WTC11 (cell line): ENCODE data around the gene GPC6. TPM values are rescaled to one million over a fixed set of nuclear protein-coding genes. Genes with fewer than 3 reads are reported as not detected.

ENCODE experiments used
- ATAC-seq: fragments of 200-7000 bp; cut with Tn5 transposase; 2 replicates; pipeline ENCODE4 v1.10.0; 2021; ENCODE audit warnings: mild to moderate bottlenecking, moderate library complexity
- CTCF ChIA-PET: fragments of 300-600 bp; sonication (Branson Sonifier 250); formaldehyde crosslinking; loops from one replicate; lab custom pipeline; 2021; ENCODE audit warnings: antibody characterized with exemption; lab: Charles Lee
- POLR2A ChIA-PET: fragments of 350-600 bp; sonication (Branson Sonifier 250); formaldehyde crosslinking; loops from one replicate; lab custom pipeline; 2021; ENCODE audit warnings: antibody characterized with exemption; lab: Charles Lee
- DNase-seq: peaks from one replicate; pipeline ENCODE4 v3.0.0; 2021; ENCODE audit warnings: low spot score
- H3K27ac Mint-ChIP-seq: 2 replicates; pipeline ENCODE4 v1.8.0; 2021; ENCODE audit warnings: mixed read lengths
- H3K27me3 Mint-ChIP-seq: 2 replicates; pipeline ENCODE4 v1.8.0; 2021; ENCODE audit warnings: low read depth, mild to moderate bottlenecking, moderate library complexity, mixed read lengths
- H3K36me3 Mint-ChIP-seq: 2 replicates; pipeline ENCODE4 v1.8.0; 2021; ENCODE audit warnings: mixed read lengths
- H3K4me1 Mint-ChIP-seq: 2 replicates; pipeline ENCODE4 v1.8.0; 2022; ENCODE audit warnings: mixed read lengths
- H3K4me3 Mint-ChIP-seq: 2 replicates; pipeline ENCODE4 v1.8.0; 2021; ENCODE audit warnings: mild to moderate bottlenecking, moderate library complexity, mixed read lengths
- H3K9me3 Mint-ChIP-seq: 2 replicates; pipeline ENCODE4 v1.8.0; 2021; ENCODE audit warnings: mixed read lengths
- ARID4B ChIP-seq: sonication (generic); formaldehyde crosslinking; IDR thresholded peaks from 2 replicates; pipeline ENCODE4 v1.8.0; 2023; ENCODE audit warnings: missing genetic modification reagents, mild to moderate bottlenecking, borderline replicate concordance
- ATF1 ChIP-seq: sonication (generic); formaldehyde crosslinking; IDR thresholded peaks from 2 replicates; pipeline ENCODE4 v1.8.1; 2023; ENCODE audit warnings: mild to moderate bottlenecking, moderate library complexity, missing genetic modification reagents
- ATF6 ChIP-seq: sonication (generic); formaldehyde crosslinking; IDR thresholded peaks from 2 replicates; pipeline ENCODE4 v1.8.1; 2023; ENCODE audit warnings: mild to moderate bottlenecking, missing genetic modification reagents
- CDX4 ChIP-seq: fragments of 250-450 bp; sonication (Bioruptor Pico); IDR thresholded peaks from 2 replicates; pipeline ENCODE4 v1.9.0; 2021; ENCODE audit warnings: moderate library complexity, mild to moderate bottlenecking, inconsistent platforms, borderline replicate concordance
- CREM ChIP-seq: sonication (generic); formaldehyde crosslinking; IDR thresholded peaks from 2 replicates; pipeline ENCODE4 v1.8.1; 2022; ENCODE audit warnings: mild to moderate bottlenecking, missing genetic modification reagents, moderate library complexity
- ESRRA ChIP-seq: sonication (generic); formaldehyde crosslinking; IDR thresholded peaks from 2 replicates; pipeline ENCODE4 v1.8.1; 2022; ENCODE audit warnings: mild to moderate bottlenecking, missing genetic modification reagents, borderline replicate concordance
- FOXP1 ChIP-seq: sonication (generic); formaldehyde crosslinking; IDR thresholded peaks from 2 replicates; pipeline ENCODE4 v1.8.0; 2022; ENCODE audit warnings: missing genetic modification reagents, mild to moderate bottlenecking, moderate library complexity, borderline replicate concordance
- MLX ChIP-seq: sonication (generic); formaldehyde crosslinking; IDR thresholded peaks from 2 replicates; pipeline ENCODE4 v1.8.1; 2023; ENCODE audit warnings: mild to moderate bottlenecking, missing genetic modification reagents, moderate library complexity
- SOX15 ChIP-seq: fragments of 250-450 bp; sonication (Bioruptor Pico); IDR thresholded peaks from 2 replicates; pipeline ENCODE4 v1.9.0; 2021; ENCODE audit warnings: mild to moderate bottlenecking
- USF2 ChIP-seq: sonication (generic); formaldehyde crosslinking; IDR thresholded peaks from 2 replicates; pipeline ENCODE4 v1.8.1; 2023; ENCODE audit warnings: mild to moderate bottlenecking, missing genetic modification reagents, moderate library complexity
- ZNF219 ChIP-seq: sonication (generic); formaldehyde crosslinking; IDR thresholded peaks from 2 replicates; pipeline ENCODE4 v1.8.0; 2023; ENCODE audit warnings: missing genetic modification reagents, mild to moderate bottlenecking, borderline replicate concordance
- ZNF317 ChIP-seq: sonication (generic); formaldehyde crosslinking; IDR thresholded peaks from 2 replicates; pipeline ENCODE4 v1.8.1; 2023; ENCODE audit warnings: low read depth, mild to moderate bottlenecking, moderate library complexity, missing genetic modification reagents, borderline replicate concordance
- ZNF416 ChIP-seq: fragments of 250-450 bp; sonication (Bioruptor Pico); IDR thresholded peaks from 2 replicates; pipeline ENCODE4 v1.9.0; 2021; ENCODE audit warnings: mild to moderate bottlenecking, inconsistent platforms
- ZNF512 ChIP-seq: sonication (generic); formaldehyde crosslinking; IDR thresholded peaks from 2 replicates; pipeline ENCODE4 v1.8.1; 2022; ENCODE audit warnings: missing genetic modification reagents, borderline replicate concordance
- total RNA-seq: library from RNA; stranded (reverse); gene quantifications from 3 replicates; pipeline ENCODE4 v1.2.3, GENCODE V29; 2021
- TF ChIP-seq, protein P1 (sequence below): fragments of 200-600 bp; IDR thresholded peaks from 2 replicates; pipeline ENCODE4 v1.8.0; 2022; ENCODE audit warnings: antibody characterized with exemption
- TF ChIP-seq, protein P2 (sequence below): sonication (generic); formaldehyde crosslinking; IDR thresholded peaks from 2 replicates; pipeline ENCODE4 v1.8.0; 2023; ENCODE audit warnings: missing genetic modification reagents
- TF ChIP-seq, protein P3 (sequence below): sonication (generic); formaldehyde crosslinking; conservative IDR thresholded peaks from 2 replicates; pipeline ENCODE4 v1.8.1; 2023; ENCODE audit warnings: mild to moderate bottlenecking, low read depth, missing genetic modification reagents, moderate library complexity
- TF ChIP-seq, protein P4 (sequence below): sonication (generic); formaldehyde crosslinking; IDR thresholded peaks from 2 replicates; pipeline ENCODE4 v1.8.0; 2023; ENCODE audit warnings: mild to moderate bottlenecking, missing genetic modification reagents

GPC6 gene
- total RNA-seq, 1 experiment from 2014 or later, result 19.5 TPM

DNA sequence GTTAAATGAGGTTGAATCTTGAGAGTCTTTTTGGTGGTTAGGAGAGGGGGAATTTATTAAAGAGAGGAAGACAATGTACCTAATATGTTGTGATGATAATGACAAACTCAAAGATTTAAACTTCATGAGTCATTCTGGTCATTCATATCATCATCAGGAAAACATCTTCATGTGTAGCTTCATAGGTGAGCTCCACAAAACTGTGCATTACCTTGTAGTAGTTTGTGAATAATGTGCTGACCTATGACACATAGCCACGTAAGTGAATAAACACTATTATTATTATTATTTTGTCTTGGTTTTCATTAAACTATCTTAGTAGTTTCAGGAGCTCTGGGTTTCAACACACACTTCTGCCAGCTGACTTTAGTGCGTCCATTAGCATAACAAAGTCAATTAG, 997 bp upstream of the GPC6 start:
- Mint-ChIP-seq H3K9me3 (no peaks in the 10 kb centered on the region), H3K27me3 (no peaks in the 10 kb centered on the region), H3K36me3 (no peaks in the 10 kb centered on the region), H3K27ac (peak overlapping the region; percentile 97), H3K4me3 (peak overlapping the region; percentile 96), H3K4me1 (peaks cover 72% of the 10 kb centered on the region)
- ATAC-seq (no peak), DNase-seq (no peak)
- ChIA-PET POLR2A (interaction anchor here (0.8 kb wide), 1 partner anchor 9 kb away, joined by 3 read pairs; no protein-coding TSS in a partner anchor), CTCF (interaction anchor here (1.0 to 1.8 kb wide), 2 partner anchors 8 to 23 kb away, joined by 3 to 7 read pairs; no protein-coding TSS in a partner anchor)
- TF ChIP-seq ATF1 (no peak), CDX4 (CRISPR knock-in tag) (no peak), ZNF317 (CRISPR knock-in tag) (no peak), CREM (CRISPR knock-in tag) (no peak), ARID4B (CRISPR knock-in tag) (no peak), ATF6 (CRISPR knock-in tag) (no peak), FOXP1 (CRISPR knock-in tag) (no peak), ESRRA (CRISPR knock-in tag) (no peak), ZNF416 (no peak), ZNF512 (CRISPR knock-in tag) (no peak), USF2 (CRISPR knock-in tag) (no peak), MLX (CRISPR knock-in tag) (no peak), SOX15 (no peak), ZNF219 (CRISPR knock-in tag) (no peak)
- TF ChIP-seq, protein P1, sequence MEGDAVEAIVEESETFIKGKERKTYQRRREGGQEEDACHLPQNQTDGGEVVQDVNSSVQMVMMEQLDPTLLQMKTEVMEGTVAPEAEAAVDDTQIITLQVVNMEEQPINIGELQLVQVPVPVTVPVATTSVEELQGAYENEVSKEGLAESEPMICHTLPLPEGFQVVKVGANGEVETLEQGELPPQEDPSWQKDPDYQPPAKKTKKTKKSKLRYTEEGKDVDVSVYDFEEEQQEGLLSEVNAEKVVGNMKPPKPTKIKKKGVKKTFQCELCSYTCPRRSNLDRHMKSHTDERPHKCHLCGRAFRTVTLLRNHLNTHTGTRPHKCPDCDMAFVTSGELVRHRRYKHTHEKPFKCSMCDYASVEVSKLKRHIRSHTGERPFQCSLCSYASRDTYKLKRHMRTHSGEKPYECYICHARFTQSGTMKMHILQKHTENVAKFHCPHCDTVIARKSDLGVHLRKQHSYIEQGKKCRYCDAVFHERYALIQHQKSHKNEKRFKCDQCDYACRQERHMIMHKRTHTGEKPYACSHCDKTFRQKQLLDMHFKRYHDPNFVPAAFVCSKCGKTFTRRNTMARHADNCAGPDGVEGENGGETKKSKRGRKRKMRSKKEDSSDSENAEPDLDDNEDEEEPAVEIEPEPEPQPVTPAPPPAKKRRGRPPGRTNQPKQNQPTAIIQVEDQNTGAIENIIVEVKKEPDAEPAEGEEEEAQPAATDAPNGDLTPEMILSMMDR, result no peak
- TF ChIP-seq, protein P2, sequence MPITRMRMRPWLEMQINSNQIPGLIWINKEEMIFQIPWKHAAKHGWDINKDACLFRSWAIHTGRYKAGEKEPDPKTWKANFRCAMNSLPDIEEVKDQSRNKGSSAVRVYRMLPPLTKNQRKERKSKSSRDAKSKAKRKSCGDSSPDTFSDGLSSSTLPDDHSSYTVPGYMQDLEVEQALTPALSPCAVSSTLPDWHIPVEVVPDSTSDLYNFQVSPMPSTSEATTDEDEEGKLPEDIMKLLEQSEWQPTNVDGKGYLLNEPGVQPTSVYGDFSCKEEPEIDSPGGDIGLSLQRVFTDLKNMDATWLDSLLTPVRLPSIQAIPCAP, result no peak
- TF ChIP-seq, protein P3, sequence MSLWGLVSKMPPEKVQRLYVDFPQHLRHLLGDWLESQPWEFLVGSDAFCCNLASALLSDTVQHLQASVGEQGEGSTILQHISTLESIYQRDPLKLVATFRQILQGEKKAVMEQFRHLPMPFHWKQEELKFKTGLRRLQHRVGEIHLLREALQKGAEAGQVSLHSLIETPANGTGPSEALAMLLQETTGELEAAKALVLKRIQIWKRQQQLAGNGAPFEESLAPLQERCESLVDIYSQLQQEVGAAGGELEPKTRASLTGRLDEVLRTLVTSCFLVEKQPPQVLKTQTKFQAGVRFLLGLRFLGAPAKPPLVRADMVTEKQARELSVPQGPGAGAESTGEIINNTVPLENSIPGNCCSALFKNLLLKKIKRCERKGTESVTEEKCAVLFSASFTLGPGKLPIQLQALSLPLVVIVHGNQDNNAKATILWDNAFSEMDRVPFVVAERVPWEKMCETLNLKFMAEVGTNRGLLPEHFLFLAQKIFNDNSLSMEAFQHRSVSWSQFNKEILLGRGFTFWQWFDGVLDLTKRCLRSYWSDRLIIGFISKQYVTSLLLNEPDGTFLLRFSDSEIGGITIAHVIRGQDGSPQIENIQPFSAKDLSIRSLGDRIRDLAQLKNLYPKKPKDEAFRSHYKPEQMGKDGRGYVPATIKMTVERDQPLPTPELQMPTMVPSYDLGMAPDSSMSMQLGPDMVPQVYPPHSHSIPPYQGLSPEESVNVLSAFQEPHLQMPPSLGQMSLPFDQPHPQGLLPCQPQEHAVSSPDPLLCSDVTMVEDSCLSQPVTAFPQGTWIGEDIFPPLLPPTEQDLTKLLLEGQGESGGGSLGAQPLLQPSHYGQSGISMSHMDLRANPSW (CRISPR knock-in tag), result no peak
- TF ChIP-seq, protein P4, sequence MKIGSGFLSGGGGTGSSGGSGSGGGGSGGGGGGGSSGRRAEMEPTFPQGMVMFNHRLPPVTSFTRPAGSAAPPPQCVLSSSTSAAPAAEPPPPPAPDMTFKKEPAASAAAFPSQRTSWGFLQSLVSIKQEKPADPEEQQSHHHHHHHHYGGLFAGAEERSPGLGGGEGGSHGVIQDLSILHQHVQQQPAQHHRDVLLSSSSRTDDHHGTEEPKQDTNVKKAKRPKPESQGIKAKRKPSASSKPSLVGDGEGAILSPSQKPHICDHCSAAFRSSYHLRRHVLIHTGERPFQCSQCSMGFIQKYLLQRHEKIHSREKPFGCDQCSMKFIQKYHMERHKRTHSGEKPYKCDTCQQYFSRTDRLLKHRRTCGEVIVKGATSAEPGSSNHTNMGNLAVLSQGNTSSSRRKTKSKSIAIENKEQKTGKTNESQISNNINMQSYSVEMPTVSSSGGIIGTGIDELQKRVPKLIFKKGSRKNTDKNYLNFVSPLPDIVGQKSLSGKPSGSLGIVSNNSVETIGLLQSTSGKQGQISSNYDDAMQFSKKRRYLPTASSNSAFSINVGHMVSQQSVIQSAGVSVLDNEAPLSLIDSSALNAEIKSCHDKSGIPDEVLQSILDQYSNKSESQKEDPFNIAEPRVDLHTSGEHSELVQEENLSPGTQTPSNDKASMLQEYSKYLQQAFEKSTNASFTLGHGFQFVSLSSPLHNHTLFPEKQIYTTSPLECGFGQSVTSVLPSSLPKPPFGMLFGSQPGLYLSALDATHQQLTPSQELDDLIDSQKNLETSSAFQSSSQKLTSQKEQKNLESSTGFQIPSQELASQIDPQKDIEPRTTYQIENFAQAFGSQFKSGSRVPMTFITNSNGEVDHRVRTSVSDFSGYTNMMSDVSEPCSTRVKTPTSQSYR (CRISPR knock-in tag), result no peak
